OCI-LY3 (cell line): ENCODE data around the gene AEN.

ENCODE experiments used
- CTCF ChIP-seq: fragments of 200-600, 300-600 bp; sonication (generic); IDR thresholded peaks from 2 replicates; pipeline ENCODE4 v1.5.1; 2014; ENCODE audit warnings: antibody characterized with exemption, low read length, low read depth
- EZH2phosphoT487 ChIP-seq: fragments of 200-600 bp; shearing (Covaris generic); IDR thresholded peaks from 2 replicates; pipeline ENCODE4 v1.6.1; 2018; ENCODE audit warnings: antibody characterized with exemption, mixed run types, low read depth

- no peak for TF ChIP-seq CTCF
- no peak for TF ChIP-seq EZH2phosphoT487
Measured at GRCh38 chr15:88654430-88655102, 33.4 kb downstream of the AEN start.
